GM18873 (cell line): ENCODE data around the gene MAN2A2.

Experiments used
- ATAC-seq: cut with Tn5 transposase; IDR thresholded peaks from one replicate; pipeline ENCODE4 v1.9.1; 2021; ENCODE audit warnings: mild to moderate bottlenecking, moderate library complexity, moderate number of reproducible peaks; ENCODE audit not compliant: unreplicated experiment, low FRiP score

MAN2A2 gene

GRCh38 chr15:90934949-90935751 lies 32.0 kb downstream of the MAN2A2 start, which contains the start of gene UNC45A:
TSS of gene UNC45A (plus strand) at chr15:90935285. CDS start at chr15:90935325, 40 bp downstream.
- peak; percentile 41 for ATAC-seq

GRCh38 chr15:90936823-90937222 lies 33.7 kb downstream of the MAN2A2 start:
- ATAC-seq, result no peak

- no peak for ATAC-seq
Observed at GRCh38 chr15:90938261-90938660, 35.2 kb downstream of the MAN2A2 start.

GRCh38 chr15:90939756-90940155 lies 36.7 kb downstream of the MAN2A2 start:
- no peak for ATAC-seq

GRCh38 chr15:90941038-90941437 lies 37.9 kb downstream of the MAN2A2 start:
- ATAC-seq, result no peak

GRCh38 chr15:90942354-90943120 lies 39.4 kb downstream of the MAN2A2 start:
- no peak for ATAC-seq

- no peak for ATAC-seq
Observed at GRCh38 chr15:90945091-90945490, 42.0 kb downstream of the MAN2A2 start.

GRCh38 chr15:90946538-90946937 lies 43.4 kb downstream of the MAN2A2 start:
- no peak for ATAC-seq

- ATAC-seq, result no peak
Observed at GRCh38 chr15:90946941-90947576, 44.0 kb downstream of the MAN2A2 start.

GRCh38 chr15:90947577-90948357 lies 44.7 kb downstream of the MAN2A2 start:
- no peak for ATAC-seq

GRCh38 chr15:90948506-90948905 lies 45.4 kb downstream of the MAN2A2 start:
- no peak for ATAC-seq

GRCh38 chr15:90949979-90950675 lies 47.0 kb downstream of the MAN2A2 start:
- ATAC-seq, result no peak

GRCh38 chr15:90950676-90951075 lies 47.6 kb downstream of the MAN2A2 start:
- no peak for ATAC-seq

- no peak for ATAC-seq
Observed at GRCh38 chr15:90952901-90953677, 50.0 kb downstream of the MAN2A2 start.

- no peak for ATAC-seq
Observed at GRCh38 chr15:90953947-90954711, 51.0 kb downstream of the MAN2A2 start.

- ATAC-seq, result peak; percentile 85
Observed at GRCh38 chr15:90954712-90955623, 51.9 kb downstream of the MAN2A2 start, which contains the start of gene RCCD1. TSS of gene RCCD1 (plus strand) at chr15:90954884. CDS start at chr15:90956735, 1,851 bp downstream.

GRCh38 chr15:90955624-90956273 lies 52.6 kb downstream of the MAN2A2 start:
- no peak for ATAC-seq
